Retinal pigment epithelial cell (primary cell): ENCODE results near the gene LZTS2.
"Not testable (repeated sequence)": the region's sequence is repeated elsewhere in the genome, so short reads cannot be mapped to it uniquely, and the experiment has no call there.

ENCODE experiments used
- DNase-seq: peaks from one replicate; pipeline ENCODE4 v3.0.0-alpha.2; 2010; ENCODE audit warnings: low read depth
- H3K4me3 ChIP-seq: 2 replicates; pipeline ENCODE4 v1.5.1; 2011; ENCODE audit warnings: mild to moderate bottlenecking, low read length, control low read depth, moderate library complexity
- TF ChIP-seq, protein P1 (sequence below): conservative IDR thresholded peaks from 2 replicates; pipeline ENCODE4 v1.5.1; 2011; ENCODE audit warnings: low read depth, low read length, control low read depth, inconsistent platforms

Gene LZTS2

GRCh38 chr10:100972115-100972903 is 27.3 kb upstream of the LZTS2 start:
- no peak for DNase-seq
- TF ChIP-seq, protein P1, sequence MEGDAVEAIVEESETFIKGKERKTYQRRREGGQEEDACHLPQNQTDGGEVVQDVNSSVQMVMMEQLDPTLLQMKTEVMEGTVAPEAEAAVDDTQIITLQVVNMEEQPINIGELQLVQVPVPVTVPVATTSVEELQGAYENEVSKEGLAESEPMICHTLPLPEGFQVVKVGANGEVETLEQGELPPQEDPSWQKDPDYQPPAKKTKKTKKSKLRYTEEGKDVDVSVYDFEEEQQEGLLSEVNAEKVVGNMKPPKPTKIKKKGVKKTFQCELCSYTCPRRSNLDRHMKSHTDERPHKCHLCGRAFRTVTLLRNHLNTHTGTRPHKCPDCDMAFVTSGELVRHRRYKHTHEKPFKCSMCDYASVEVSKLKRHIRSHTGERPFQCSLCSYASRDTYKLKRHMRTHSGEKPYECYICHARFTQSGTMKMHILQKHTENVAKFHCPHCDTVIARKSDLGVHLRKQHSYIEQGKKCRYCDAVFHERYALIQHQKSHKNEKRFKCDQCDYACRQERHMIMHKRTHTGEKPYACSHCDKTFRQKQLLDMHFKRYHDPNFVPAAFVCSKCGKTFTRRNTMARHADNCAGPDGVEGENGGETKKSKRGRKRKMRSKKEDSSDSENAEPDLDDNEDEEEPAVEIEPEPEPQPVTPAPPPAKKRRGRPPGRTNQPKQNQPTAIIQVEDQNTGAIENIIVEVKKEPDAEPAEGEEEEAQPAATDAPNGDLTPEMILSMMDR: no peak

DNA sequence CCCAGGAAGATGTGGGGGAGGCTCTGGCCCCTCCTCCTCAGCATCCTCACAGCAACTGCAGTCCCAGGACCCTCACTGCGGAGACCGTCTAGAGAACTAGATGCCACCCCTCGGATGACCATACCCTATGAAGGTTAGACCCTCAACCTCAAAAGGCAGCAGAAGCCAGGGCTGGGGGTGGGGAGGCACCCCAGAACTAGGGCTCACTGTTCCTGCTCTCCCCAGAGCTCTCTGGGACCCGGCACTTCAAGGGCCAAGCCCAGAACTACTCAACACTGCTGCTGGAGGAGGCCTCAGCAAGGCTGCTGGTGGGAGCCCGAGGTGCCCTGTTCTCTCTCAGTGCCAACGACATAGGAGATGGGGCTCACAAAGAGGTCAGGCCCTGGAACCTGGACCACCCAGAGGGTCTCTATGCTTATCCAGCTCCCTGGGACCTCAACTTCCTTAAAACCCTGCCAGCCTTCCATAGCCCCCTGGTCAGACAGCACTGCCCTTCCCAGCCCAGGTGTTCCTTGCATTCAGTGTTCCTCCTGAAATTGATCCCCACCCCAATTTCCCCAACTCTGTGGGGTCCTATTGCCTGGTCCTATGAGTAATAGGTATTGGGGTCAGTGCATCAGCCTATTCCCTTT is 26.6 kb upstream of the LZTS2 start:
- no peak overlapping the region for H3K4me3 ChIP-seq
- DNase-seq: no peak
- TF ChIP-seq, protein P1: no peak

More at GRCh38 chr10:100972115-100972903, 27.3 kb upstream of the LZTS2 start:
- no peak overlapping the region for H3K4me3 ChIP-seq

DNA sequence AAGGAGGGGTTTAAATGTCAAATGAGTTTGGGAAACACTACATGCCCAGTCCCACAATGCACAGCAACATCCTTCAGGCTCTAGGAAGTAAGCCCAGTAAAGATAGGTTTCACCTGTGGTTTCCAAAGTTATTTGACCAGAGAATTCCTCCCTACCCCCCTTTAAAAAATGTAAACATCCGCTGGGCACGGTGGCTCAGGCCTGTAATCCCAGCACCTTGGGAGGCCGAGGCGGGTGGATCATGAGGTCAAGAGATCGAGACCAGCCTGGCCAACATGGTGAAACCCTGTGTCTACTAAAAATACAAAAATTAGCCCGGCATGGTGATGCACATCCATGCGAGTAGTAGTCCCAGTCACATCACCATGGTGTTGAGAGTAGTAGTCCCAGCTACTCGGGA is 24.2 kb upstream of the LZTS2 start:
- DNase-seq, H3K4me3 ChIP-seq: not testable (repeated sequence)

GRCh38 chr10:100976906-100977305 is 22.7 kb upstream of the LZTS2 start:
- DNase-seq: no peak
- TF ChIP-seq, protein P1: no peak
- H3K4me3 ChIP-seq: no peak overlapping the region

- TF ChIP-seq, protein P1: no peak
- H3K4me3 ChIP-seq: no peak overlapping the region
- no peak for DNase-seq
Observed at GRCh38 chr10:100977436-100977835, 22.2 kb upstream of the LZTS2 start.

DNA sequence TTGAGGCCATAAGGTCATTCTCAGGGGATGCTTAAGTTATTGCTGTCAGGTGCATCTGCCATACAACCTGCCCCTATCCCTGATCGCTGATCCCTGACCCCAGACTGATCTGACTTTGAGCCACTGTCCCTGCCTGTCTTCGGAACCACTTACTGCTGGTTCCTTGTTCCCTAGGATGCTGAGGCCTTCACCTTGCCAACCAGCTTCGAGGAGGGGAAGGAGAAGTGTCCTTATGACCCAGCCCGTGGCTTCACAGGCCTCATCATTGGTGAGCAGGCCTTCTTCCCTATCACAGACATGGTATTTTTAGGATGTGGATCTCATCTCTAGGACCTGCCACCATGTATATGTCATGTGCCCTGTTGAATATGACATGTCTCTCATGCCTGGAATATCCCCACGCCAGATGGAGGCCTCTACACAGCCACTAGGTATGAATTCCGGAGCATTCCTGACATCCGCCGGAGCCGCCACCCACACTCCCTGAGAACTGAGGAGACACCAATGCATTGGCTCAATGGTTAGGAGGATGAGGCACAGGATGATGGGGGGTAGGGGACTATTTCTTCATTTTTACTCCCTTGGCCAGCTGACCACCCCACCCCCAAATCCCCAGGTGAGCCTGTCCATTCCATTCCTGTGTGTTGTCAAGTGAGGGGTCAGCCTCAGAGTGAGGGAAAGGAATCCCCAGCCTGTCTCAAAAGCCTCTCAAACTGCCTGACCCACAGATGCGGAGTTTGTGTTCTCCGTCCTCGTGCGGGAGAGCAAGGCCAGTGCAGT is 21.3 kb upstream of the LZTS2 start:
- no peak for DNase-seq
- TF ChIP-seq, protein P1: no peak
- H3K4me3 ChIP-seq: no peak overlapping the region

DNA sequence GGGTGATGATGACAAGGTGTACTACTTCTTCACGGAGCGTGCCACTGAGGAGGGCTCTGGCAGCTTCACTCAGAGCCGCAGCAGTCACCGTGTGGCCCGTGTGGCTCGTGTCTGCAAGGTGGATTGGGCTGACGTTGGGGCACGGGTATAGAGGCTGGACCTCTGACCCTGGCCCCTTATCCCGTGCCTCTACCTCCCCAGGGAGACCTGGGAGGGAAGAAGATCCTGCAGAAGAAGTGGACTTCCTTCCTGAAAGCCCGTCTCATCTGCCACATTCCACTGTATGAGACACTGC is 20.8 kb upstream of the LZTS2 start:
- DNase-seq: no peak
- TF ChIP-seq, protein P1: no peak
- no peak overlapping the region for H3K4me3 ChIP-seq
